ENCODE results near the gene KANK3. TPM values are rescaled to one million over a fixed set of nuclear protein-coding genes. Genes with fewer than 3 reads are reported as not detected.
A peak's percentile ranks its signal among the peaks of the same experiment; 100 is the strongest.
"Not testable (repeated sequence)": the region's sequence is repeated elsewhere in the genome, so short reads cannot be mapped to it uniquely, and the experiment has no call there.

Gene KANK3
- polyA plus RNA-seq, 10 donors, result 5.1 to 14.8 (median 9.6) TPM

DNA sequence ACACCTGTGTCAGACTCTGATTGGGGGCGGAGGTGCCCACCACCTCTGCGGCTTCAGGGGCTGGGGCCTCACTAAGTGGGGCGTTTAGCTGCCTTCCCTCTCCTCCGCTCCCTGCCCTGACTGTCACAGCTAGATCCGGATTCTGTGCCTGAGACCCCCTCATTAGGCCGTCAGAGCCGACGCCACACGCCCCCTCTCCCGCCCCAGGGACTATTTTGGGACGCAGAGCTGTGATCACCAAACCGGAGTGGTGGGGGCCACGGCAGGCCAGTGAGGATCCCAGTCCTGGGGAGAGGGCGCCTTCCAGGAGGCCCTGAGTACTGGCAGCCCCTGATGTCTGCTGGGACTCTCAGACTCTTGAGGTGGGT lies 762 bp downstream of the KANK3 start:
- DNase-seq, result no peak

- not testable (repeated sequence) for DNase-seq
These were observed 1.6 kb downstream of the KANK3 start for GRCh38 chr19:8341504-8341903.

- peak in 1 of 3 donors; percentile 70 for DNase-seq
These were observed 2.5 kb downstream of the KANK3 start for GRCh38 chr19:8340341-8341096.

DNA sequence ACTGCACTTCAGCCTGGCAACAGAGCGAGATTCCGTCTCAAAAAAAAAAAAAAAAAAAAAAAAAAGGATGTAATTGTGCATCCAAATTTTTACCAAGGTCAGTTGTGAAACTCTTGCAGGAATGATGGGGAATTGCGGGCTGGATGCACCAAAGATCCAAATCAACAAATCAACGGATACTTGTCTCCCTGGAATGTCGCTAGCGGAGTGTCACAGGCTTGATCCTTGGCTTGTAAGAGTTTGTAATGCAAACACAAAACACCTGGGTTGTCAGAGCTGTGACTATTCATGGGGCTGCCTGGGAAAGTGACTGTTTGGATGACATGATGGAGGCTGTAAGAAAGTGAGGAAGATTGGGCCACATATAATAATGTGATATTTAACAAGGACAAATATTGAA lies 4.2 kb downstream of the KANK3 start:
- no peak for DNase-seq

GRCh38 chr19:8337728-8338127 lies 5.3 kb downstream of the KANK3 start:
- no peak for DNase-seq

GRCh38 chr19:8336660-8337059 lies 6.4 kb downstream of the KANK3 start:
- no peak for DNase-seq

GRCh38 chr19:8336072-8336569 lies 6.9 kb downstream of the KANK3 start:
- DNase-seq, result no peak

DNA sequence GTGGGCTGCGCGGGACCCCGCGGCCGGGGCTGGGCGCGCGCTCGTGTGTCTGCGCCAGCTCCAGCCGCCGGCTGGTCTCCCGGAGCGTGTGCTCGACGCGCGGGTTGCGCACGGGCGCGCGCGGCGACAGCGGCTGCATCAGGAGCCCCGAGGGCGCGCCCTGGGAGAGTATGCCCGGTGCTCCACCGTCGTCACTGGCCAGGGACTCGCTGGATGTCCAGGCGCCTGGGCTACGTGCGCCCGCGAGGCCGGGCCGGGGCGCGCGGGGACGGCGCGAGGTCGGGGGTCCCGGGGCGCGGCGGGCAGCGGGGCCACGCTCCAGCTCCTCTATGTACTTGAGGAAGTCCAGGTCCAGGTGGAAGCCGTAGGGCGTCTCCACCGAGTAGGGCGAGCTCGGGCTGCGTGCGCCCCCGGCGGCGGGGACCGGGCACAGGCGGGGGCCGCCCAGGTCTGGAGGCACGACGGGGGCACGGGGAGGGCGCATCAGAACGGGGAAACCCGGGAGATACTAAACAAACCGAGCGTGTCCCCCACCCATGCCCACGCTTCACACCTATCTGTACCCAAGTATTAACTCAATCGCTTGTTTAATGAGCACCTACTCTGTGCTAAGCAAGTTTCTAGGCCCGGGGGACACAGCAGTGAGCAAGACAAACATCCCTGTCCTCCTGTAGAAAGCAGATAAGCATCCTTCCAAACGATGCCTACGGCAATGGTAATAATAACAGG lies 7.6 kb downstream of the KANK3 start:
- DNase-seq, result no peak

DNA sequence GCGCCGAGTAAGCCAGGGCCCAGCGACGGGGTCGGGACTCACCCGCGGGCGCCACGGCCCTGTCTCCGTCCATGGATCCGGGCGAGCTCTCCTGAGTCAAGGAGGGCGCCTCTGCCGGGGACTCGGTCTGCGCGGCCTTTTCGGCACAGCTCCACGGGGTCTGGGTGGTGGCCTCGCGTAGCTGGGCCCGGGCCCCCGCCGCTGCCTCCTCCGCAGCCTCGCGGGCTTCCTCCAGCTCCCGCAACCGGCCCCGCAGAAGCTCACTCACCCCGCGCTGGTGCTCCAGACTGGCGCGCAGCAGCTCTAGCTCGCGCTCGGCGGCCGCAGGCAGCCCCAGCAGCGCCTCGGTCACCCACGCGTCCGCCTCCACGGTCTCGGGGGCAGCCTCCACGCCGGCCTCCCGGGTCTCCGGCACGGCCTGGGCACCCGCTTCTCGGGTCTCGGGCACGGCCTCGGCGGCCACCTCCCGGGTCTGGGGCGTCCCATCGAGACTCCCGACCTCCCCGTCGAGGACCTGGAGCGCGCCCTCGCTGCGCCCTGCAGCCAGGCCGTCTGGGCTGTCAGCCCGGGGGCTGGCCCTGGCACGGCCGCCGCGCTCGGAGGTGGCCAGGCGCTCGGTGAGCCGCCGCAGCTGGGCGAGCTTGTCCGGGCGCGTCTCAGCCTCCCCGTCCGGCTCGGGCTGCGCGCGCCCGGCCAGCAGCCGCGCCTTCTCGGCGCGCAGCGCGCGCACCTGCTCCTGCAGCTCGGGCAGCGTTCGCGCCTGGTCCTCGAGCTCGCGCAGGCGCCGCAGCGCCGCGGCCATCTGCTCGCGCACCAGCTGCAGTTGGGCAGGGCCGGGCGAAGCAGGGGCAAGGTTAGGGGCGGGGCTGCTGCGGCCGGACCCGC lies 8.4 kb downstream of the KANK3 start:
- peak; percentile 49 to 83 (median 83) for DNase-seq

DNA sequence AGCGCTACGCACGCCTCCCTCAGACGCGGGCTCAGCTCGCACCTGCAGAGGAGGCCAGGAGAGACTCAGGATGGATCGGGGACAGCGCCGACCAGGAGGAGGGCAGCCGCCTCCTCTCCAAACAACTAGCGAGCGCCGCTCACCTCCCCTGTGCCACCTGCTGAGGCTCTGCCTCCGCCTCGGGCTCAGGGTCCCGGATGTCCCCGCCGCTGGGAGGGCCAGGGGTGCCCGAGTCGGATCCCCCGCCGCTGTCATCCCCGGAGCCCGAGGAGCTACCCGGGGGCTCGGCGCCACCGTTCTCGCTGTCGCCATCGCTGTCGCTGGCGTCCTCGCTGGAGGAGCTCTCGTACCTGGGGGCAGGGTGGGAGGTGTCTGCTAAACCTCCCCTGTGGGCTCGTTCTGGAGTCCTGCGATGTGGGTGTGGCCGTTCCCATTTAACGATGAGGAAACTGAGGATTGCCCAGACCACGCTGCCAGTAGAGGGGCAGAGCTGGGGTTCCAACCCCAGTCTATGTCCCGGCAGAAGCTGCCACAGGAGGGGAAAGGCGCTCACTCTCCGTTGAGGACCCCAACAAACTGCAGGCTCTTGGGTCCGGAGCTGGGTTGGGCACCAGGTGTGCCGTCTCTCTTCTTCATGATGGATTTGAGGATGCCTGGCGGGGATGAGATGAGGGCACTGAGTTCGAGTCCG lies 9.2 kb downstream of the KANK3 start:
- DNase-seq, result no peak

GRCh38 chr19:8332976-8333766 lies 9.9 kb downstream of the KANK3 start:
- DNase-seq, result no peak

DNA sequence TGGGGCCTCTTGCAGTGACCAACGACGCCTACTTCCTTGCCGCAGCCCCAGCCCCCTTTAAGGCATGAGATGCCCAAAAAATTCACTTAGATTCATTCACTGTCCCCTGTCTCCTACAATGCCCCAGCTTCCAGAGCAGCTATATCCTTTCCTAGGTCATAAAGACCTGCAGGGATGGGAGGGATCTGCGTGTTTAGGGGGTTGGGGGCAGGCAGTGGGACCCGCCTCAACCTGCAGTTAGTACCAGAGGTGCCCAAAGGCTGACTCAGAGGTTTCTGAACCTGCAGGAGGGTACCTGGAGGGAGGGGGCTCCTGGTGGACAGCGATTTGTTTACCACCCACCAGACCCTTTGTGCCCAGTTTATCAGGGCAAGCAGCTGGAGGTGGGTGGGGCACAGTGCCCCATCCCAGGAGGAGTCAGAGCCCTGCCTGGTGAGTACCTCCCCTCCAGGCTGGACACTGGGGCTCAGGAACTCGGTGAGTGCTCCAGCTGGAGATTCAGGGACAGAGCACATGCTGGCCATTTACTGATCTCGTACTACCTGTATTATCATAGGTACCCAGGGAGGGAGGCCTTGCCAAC lies 11.7 kb downstream of the KANK3 start:
- DNase-seq, result no peak

- DNase-seq, result no peak
These were observed 13.1 kb downstream of the KANK3 start for GRCh38 chr19:8329996-8330395.

- DNase-seq, result no peak
These were observed 17.6 kb downstream of the KANK3 start for GRCh38 chr19:8325454-8325853.

GRCh38 chr19:8324186-8325050 lies 18.6 kb downstream of the KANK3 start:
- no peak for DNase-seq

DNA sequence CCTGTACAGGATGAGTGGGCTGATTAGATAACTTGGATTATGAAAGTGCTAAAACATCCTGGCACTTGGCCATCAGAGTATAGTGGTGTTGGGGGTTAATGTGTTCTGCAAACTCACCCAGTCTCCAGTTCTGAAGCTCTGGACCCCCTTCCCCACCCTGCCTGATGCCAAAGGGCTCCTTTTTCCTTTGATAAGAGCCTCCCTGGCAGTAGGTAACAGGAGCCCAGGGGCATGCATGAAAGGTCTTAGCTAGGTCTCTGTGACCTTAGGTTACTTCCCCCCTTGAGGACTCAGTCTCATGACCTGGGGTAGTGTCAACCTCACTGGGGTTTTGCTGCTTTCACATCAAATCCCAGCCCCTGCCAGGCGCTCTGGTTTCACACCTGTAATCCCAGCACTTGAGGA lies 19.3 kb downstream of the KANK3 start:
- DNase-seq, result no peak

- DNase-seq, result no peak
These were observed 20.4 kb downstream of the KANK3 start for GRCh38 chr19:8322638-8322997.

- DNase-seq, result peak in 1 of 3 donors; percentile 54
These were observed 20.9 kb downstream of the KANK3 start for GRCh38 chr19:8321986-8322637.
